PC-9 (cell line): ENCODE results near the gene TRIP12. TPM values are rescaled to one million over a fixed set of nuclear protein-coding genes. Genes with fewer than 3 reads are reported as not detected.

Experiments
- BruUV-seq: library from RNA; stranded (reverse); fragments of 400-500 nt; replicated peaks from 2 replicates; lab custom pipeline; 2021; lab: Mats Ljungman, UMichigan
- CTCF ChIA-PET: fragments of 300-600 bp; sonication (Branson Sonifier 250); formaldehyde crosslinking; loops from one replicate; lab custom pipeline; 2022; ENCODE audit warnings: antibody characterized with exemption; lab: Charles Lee
- POLR2A ChIA-PET: fragments of 300-600 bp; sonication (Branson Sonifier 250); formaldehyde crosslinking; loops from one replicate; lab custom pipeline; 2022; ENCODE audit warnings: antibody characterized with exemption; ENCODE audit not compliant: unreplicated experiment; lab: Charles Lee
- DNase-seq, 2 experiments: peaks; one replicate each; pipeline versions ENCODE4 v3.0.0 to v3.0.0-alpha.2; 2015 to 2022; ENCODE audit warnings: mixed read lengths in 1 of 2
- H2AFZ ChIP-seq: fragments of 200-600 bp; sonication (generic); 2 replicates; pipeline ENCODE4 v1.8.1; 2017; ENCODE audit warnings: antibody characterized with exemption
- H3F3A ChIP-seq: fragments of 200-600 bp; sonication (generic); 2 replicates; pipeline ENCODE4 v1.8.1; 2017; ENCODE audit warnings: antibody characterized with exemption, mild to moderate bottlenecking, low read depth; ENCODE audit not compliant: insufficient read depth
- H3K27ac ChIP-seq: fragments of 200-600 bp; sonication (generic); 2 replicates; pipeline ENCODE4 v1.6.1; 2016; ENCODE audit warnings: mixed run types
- H3K27me3 ChIP-seq: fragments of 200-600 bp; sonication (generic); 2 replicates; pipeline ENCODE4 v1.6.1; 2016; ENCODE audit warnings: low read depth, mixed run types; ENCODE audit not compliant: insufficient read depth
- H3K36me3 ChIP-seq: fragments of 200-600 bp; sonication (generic); 2 replicates; pipeline ENCODE4 v1.6.1; 2016; ENCODE audit warnings: low read depth, mixed run types
- H3K4me1 ChIP-seq: fragments of 200-600 bp; sonication (generic); replicated peaks from 2 replicates; pipeline ENCODE4 v1.6.1; 2016; ENCODE audit warnings: mixed run types; ENCODE audit not compliant: insufficient read depth
- H3K4me2 ChIP-seq: fragments of 200-600 bp; sonication (generic); 2 replicates; pipeline ENCODE4 v1.6.1; 2017; ENCODE audit warnings: mixed run types
- H3K4me3 ChIP-seq: fragments of 200-600 bp; sonication (generic); 2 replicates; pipeline ENCODE4 v1.6.1; 2016; ENCODE audit warnings: mixed run types
- H3K79me2 ChIP-seq: fragments of 200-600 bp; sonication (generic); 2 replicates; pipeline ENCODE4 v1.6.1; 2017; ENCODE audit warnings: low read depth, mixed run types
- H3K9me2 ChIP-seq: fragments of 200-600 bp; sonication (generic); 2 replicates; pipeline ENCODE4 v1.8.1; 2017; ENCODE audit warnings: mild to moderate bottlenecking; ENCODE audit not compliant: insufficient read depth
- H3K9me3 ChIP-seq: fragments of 200-600 bp; sonication (generic); 2 replicates; pipeline ENCODE4 v1.8.1; 2016; ENCODE audit warnings: low read depth; ENCODE audit not compliant: insufficient read depth
- H4K20me1 ChIP-seq: fragments of 200-600 bp; sonication (generic); 2 replicates; pipeline ENCODE4 v1.8.1; 2017; ENCODE audit not compliant: insufficient read depth
- EZH2 ChIP-seq: fragments of 200-600 bp; sonication (generic); IDR thresholded peaks from 2 replicates; pipeline ENCODE4 v1.8.0; 2017; ENCODE audit warnings: antibody characterized with exemption, low read depth
- intact Hi-C: fragments of 100-400 bp; cut with micrococcal nuclease; formaldehyde crosslinking; loops from one replicate; pipeline ENCODE4 v1.10.0; 2022; ENCODE audit not compliant: unreplicated experiment
- total RNA-seq: library from RNA; stranded (reverse); gene quantifications from 2 replicates; pipeline ENCODE4 v1.2.3, GENCODE V29; 2021
- TF ChIP-seq, protein P1 (sequence below): fragments of 200-600 bp; sonication (generic); conservative IDR thresholded peaks from 2 replicates; pipeline ENCODE4 v1.6.1; 2017; ENCODE audit warnings: mixed run types, antibody characterized with exemption, mild to moderate bottlenecking, moderate library complexity

The TRIP12 gene
- total RNA-seq, 1 experiment from 2014 or later, result 226 TPM

DNA sequence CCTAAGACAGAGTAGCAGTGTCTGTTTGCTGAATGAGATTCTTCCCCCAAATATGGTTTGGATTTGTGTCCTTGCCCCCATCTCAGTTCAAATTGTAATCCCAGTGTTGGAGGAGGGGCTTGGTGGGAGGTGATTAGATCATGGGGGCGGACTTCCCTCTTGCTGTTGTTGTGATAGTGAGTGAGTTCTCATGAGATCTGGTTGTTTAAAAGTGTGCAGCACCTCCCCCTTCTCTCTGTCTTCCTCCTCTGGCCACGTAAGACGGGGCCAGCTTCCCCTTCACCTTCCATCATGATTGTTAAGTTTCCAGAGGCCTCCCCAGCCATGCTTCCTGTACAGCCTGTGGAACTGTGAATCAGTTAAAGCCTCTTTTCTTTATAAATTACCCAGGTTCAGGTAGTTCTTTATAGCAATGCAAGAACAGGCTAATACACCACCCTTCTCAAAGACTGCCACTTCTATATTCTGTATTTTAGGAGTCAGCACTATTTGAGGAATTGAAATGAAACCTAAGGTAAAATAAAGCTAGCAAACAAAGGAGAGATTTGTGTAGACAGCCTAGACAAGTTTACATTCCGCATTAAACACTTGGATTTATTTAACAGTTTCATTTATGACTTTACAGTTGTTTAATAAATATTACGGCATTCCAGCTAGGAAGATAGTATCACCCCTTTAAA is 22.1 kb upstream of the TRIP12 start:
- TF ChIP-seq EZH2, result no peak
- TF ChIP-seq, protein P1, sequence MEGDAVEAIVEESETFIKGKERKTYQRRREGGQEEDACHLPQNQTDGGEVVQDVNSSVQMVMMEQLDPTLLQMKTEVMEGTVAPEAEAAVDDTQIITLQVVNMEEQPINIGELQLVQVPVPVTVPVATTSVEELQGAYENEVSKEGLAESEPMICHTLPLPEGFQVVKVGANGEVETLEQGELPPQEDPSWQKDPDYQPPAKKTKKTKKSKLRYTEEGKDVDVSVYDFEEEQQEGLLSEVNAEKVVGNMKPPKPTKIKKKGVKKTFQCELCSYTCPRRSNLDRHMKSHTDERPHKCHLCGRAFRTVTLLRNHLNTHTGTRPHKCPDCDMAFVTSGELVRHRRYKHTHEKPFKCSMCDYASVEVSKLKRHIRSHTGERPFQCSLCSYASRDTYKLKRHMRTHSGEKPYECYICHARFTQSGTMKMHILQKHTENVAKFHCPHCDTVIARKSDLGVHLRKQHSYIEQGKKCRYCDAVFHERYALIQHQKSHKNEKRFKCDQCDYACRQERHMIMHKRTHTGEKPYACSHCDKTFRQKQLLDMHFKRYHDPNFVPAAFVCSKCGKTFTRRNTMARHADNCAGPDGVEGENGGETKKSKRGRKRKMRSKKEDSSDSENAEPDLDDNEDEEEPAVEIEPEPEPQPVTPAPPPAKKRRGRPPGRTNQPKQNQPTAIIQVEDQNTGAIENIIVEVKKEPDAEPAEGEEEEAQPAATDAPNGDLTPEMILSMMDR, result no peak
- BruUV-seq, result no TSS peak
- H3K4me2 ChIP-seq, result no peak overlapping the region
- H3K27ac ChIP-seq, result no peak overlapping the region
- DNase-seq, result no peak
- H3K27me3 ChIP-seq, result no peaks in the 10 kb centered on the region
- no peak overlapping the region for H2AFZ ChIP-seq
- intact Hi-C loops, result no loop called here
- ChIA-PET POLR2A (no interaction called here), CTCF (no interaction called here)
- no peaks in the 10 kb centered on the region for H3K9me3 ChIP-seq
- H4K20me1 ChIP-seq, result no peaks in the 10 kb centered on the region
- H3F3A ChIP-seq, result no peaks in the 10 kb centered on the region
- H3K9me2 ChIP-seq, result no peaks in the 10 kb centered on the region
- no peaks in the 10 kb centered on the region for H3K79me2 ChIP-seq
- H3K4me1 ChIP-seq, result no peaks in the 10 kb centered on the region
- no peaks in the 10 kb centered on the region for H3K36me3 ChIP-seq
- no peak overlapping the region for H3K4me3 ChIP-seq

DNA sequence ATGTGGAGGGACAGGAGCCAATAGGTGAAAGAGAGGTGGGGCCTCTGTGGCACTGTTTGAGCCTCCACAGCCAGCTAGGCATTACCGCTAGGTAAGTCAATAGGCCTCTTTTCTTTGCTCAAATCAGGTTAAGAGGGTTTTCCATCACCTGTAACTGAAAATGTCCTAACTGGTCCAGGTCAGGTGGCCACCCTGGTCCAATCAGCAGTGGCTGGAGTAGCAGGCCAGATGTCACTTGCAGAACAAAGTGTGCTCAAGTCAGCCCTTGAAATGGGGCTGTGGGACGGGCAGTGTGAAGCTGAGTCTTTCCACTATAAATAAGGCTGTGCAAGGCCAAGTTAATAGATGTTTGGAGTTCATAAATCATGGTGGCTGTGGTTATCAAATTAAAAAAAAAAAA is 21.4 kb upstream of the TRIP12 start:
- H3K4me3 ChIP-seq, result no peak overlapping the region
- no TSS peak for BruUV-seq
- DNase-seq, result no peak
- H3F3A ChIP-seq, result no peaks in the 10 kb centered on the region
- H3K79me2 ChIP-seq, result no peaks in the 10 kb centered on the region
- no peak overlapping the region for H3K27ac ChIP-seq
- no peak overlapping the region for H2AFZ ChIP-seq
- H3K9me2 ChIP-seq, result no peaks in the 10 kb centered on the region
- CTCF ChIA-PET, result no interaction called here
- POLR2A ChIA-PET, result no interaction called here
- H3K27me3 ChIP-seq, result no peaks in the 10 kb centered on the region
- no peaks in the 10 kb centered on the region for H4K20me1 ChIP-seq
- H3K4me1 ChIP-seq, result no peaks in the 10 kb centered on the region
- no peaks in the 10 kb centered on the region for H3K36me3 ChIP-seq
- TF ChIP-seq, protein P1, result no peak
- no peak for TF ChIP-seq EZH2
- intact Hi-C loops, result no loop called here
- H3K4me2 ChIP-seq, result no peak overlapping the region
- H3K9me3 ChIP-seq, result no peaks in the 10 kb centered on the region

DNA sequence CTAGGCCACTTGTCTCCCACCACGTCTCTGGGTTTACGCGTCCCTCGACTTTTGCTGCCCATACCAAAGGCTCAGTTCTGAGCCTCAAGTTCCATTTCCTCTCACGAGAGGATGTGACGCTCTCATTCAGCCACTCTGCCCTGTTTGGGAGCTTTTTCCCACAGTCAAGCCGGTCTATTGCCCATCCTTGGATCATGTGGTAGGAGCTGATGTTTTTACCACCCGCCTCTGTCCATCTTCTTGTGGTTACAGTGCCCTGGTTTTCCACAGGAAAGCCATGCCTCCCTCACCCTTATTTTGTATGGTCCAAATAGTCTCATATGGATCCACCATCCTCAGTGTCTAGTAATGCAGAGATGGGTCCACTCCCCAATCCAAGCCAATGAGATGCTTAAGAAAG is 20.9 kb upstream of the TRIP12 start:
- no peak for DNase-seq
- no peaks in the 10 kb centered on the region for H3K9me3 ChIP-seq
- TF ChIP-seq, protein P1, result no peak
- TF ChIP-seq EZH2, result no peak
- no peaks in the 10 kb centered on the region for H3K4me1 ChIP-seq
- intact Hi-C loops, result no loop called here
- no peaks in the 10 kb centered on the region for H4K20me1 ChIP-seq
- H3K27ac ChIP-seq, result no peak overlapping the region
- ChIA-PET CTCF (no interaction called here), POLR2A (no interaction called here)
- H3K4me3 ChIP-seq, result no peak overlapping the region
- H2AFZ ChIP-seq, result no peak overlapping the region
- no peaks in the 10 kb centered on the region for H3K36me3 ChIP-seq
- H3K9me2 ChIP-seq, result no peaks in the 10 kb centered on the region
- no peaks in the 10 kb centered on the region for H3K27me3 ChIP-seq
- no peaks in the 10 kb centered on the region for H3K79me2 ChIP-seq
- no TSS peak for BruUV-seq
- no peaks in the 10 kb centered on the region for H3F3A ChIP-seq
- no peak overlapping the region for H3K4me2 ChIP-seq
